HCT116 (cell line): Measurements from ENCODE around the gene CYP4A22. TPM values are rescaled to one million over a fixed set of nuclear protein-coding genes. Genes with fewer than 3 reads are reported as not detected.
"Not testable (repeated sequence)": the region's sequence is repeated elsewhere in the genome, so short reads cannot be mapped to it uniquely, and the experiment has no call there.

Experiments
- ATAC-seq: fragments of 200-7000 bp; cut with Tn5 transposase; 2 replicates; pipeline ENCODE4 v1.9.1; 2020; ENCODE audit warnings: mild to moderate bottlenecking, moderate library complexity
- BruUV-seq: library from RNA; stranded (reverse); fragments of 400-500 nt; replicated peaks from 2 replicates; lab custom pipeline; 2021; lab: Mats Ljungman, UMichigan
- CTCF ChIA-PET: fragments of 300-600 bp; sonication (Branson Sonifier 250); formaldehyde crosslinking; loops from one replicate; lab custom pipeline; 2021; ENCODE audit warnings: antibody characterized with exemption; lab: Charles Lee
- POLR2A ChIA-PET: fragments of 300-600, 350-600 bp; sonication (Branson Sonifier 250); formaldehyde crosslinking; loops from one replicate; lab custom pipeline; 2021; ENCODE audit warnings: antibody characterized with exemption; lab: Charles Lee
- RAD21 ChIA-PET, 2 experiments: fragments of 300-600 bp; sonication (Branson Sonifier 250); formaldehyde crosslinking; loops; one replicate each; lab custom pipeline; 2023; ENCODE audit warnings: low total read pairs in 2 of 2; ENCODE audit not compliant: uncharacterized antibody in 2 of 2, unreplicated experiment in 2 of 2, low non-redundant PET in 1 of 2; lab: Charles Lee
- DNase-seq: peaks from one replicate; pipeline ENCODE4 v3.0.0-alpha.2; 2010; ENCODE audit warnings: low read depth, low spot score
- H2AFZ ChIP-seq: fragments of 200-600 bp; shearing (Covaris generic), sonication (generic); 2 replicates; pipeline ENCODE4 v1.6.1; 2017; ENCODE audit warnings: low read depth, mixed run types, mixed read lengths, antibody characterized with exemption, low read length; ENCODE audit not compliant: poor library complexity, severe bottlenecking
- H3K27ac ChIP-seq: 2 replicates; pipeline ENCODE4 v1.5.1; 2012; ENCODE audit warnings: low read depth, low read length
- H3K27me3 ChIP-seq: fragments of 200-600 bp; sonication (generic); 2 replicates; pipeline ENCODE4 v1.6.1; 2016; ENCODE audit warnings: mixed run types, low read length, mixed read lengths; ENCODE audit not compliant: insufficient read depth
- H3K36me3 ChIP-seq, 2 experiments: fragments of 200-500 bp in 1 of 2; fragments of 200-600 bp in 1 of 2; sonication (Bioruptor generic) in 1 of 2; sonication (generic) in 1 of 2; 2 replicates each; pipeline versions ENCODE4 v1.5.1 to v1.6.1; 2014 to 2016; ENCODE audit warnings: low read length in 2 of 2, inconsistent platforms in 1 of 2, mixed read lengths in 1 of 2, mixed run types in 1 of 2; ENCODE audit not compliant: insufficient read depth in 2 of 2, control insufficient read depth in 1 of 2
- H3K4me1 ChIP-seq, 2 experiments: fragments of 200-600 bp in 1 of 2; sonication (generic) in 1 of 2; 2 replicates each; pipeline versions ENCODE4 v1.5.1 to v1.6.1; 2012 to 2017; ENCODE audit warnings: low read length in 2 of 2, inconsistent platforms in 1 of 2, mild to moderate bottlenecking in 1 of 2, mixed read lengths in 1 of 2, mixed run types in 1 of 2, moderate library complexity in 1 of 2; ENCODE audit not compliant: insufficient read depth in 2 of 2, control insufficient read depth in 1 of 2
- H3K4me2 ChIP-seq: fragments of 200-600 bp; sonication (generic); 2 replicates; pipeline ENCODE4 v1.6.1; 2017; ENCODE audit warnings: mixed run types, low read length, mixed read lengths
- H3K4me3 ChIP-seq, 2 experiments: fragments of 200-600 bp in 1 of 2; sonication (generic) in 1 of 2; replicated peaks in 1 of 2; 2 replicates each; pipeline ENCODE4 v1.5.1; 2011 to 2016; ENCODE audit warnings: low read length in 2 of 2, control low read depth in 1 of 2, low read depth in 1 of 2, mild to moderate bottlenecking in 1 of 2, mixed read lengths in 1 of 2, mixed run types in 1 of 2
- H3K79me2 ChIP-seq: fragments of 200-600 bp; sonication (generic); 2 replicates; pipeline ENCODE4 v1.6.1; 2017; ENCODE audit warnings: mild to moderate bottlenecking, mixed run types, low read length, moderate library complexity, mixed read lengths; ENCODE audit not compliant: insufficient read depth
- H3K9ac ChIP-seq: fragments of 200-600 bp; sonication (generic); 2 replicates; pipeline ENCODE4 v1.6.1; 2016; ENCODE audit warnings: low read length, mixed read lengths
- H3K9me2 ChIP-seq: fragments of 200-600 bp; sonication (generic), shearing (Covaris generic); 2 replicates; pipeline ENCODE4 v1.6.1; 2017; ENCODE audit warnings: mixed run types, mild to moderate bottlenecking, moderate library complexity; ENCODE audit not compliant: insufficient read depth
- H3K9me3 ChIP-seq, 2 experiments: fragments of 200-500 bp in 1 of 2; fragments of 200-600 bp in 1 of 2; sonication (Bioruptor generic) in 1 of 2; sonication (generic) in 1 of 2; 2 replicates each; pipeline ENCODE4 v1.6.1; 2014 to 2017; ENCODE audit warnings: low read length in 2 of 2, mixed read lengths in 2 of 2, inconsistent platforms in 1 of 2, low read depth in 1 of 2, mild to moderate bottlenecking in 1 of 2, mixed run types in 1 of 2, moderate library complexity in 1 of 2; ENCODE audit not compliant: control insufficient read depth in 1 of 2, insufficient read depth in 1 of 2
- H4K20me1 ChIP-seq: fragments of 200-600 bp; sonication (generic), shearing (Covaris generic); 2 replicates; pipeline ENCODE4 v1.6.1; 2017; ENCODE audit warnings: mixed run types, mild to moderate bottlenecking, moderate library complexity; ENCODE audit not compliant: insufficient read depth
- CTCF ChIP-seq, 3 experiments: fragments of 200-600 bp in 1 of 3; sonication (generic) in 1 of 3; IDR thresholded peaks in 2 of 3; conservative IDR thresholded peaks in 1 of 3; 2 replicates each; pipeline ENCODE4 v1.5.1; 2012 to 2017; ENCODE audit warnings: low read depth in 2 of 3, low read length in 2 of 3, antibody characterized with exemption in 1 of 3, borderline replicate concordance in 1 of 3, control low read depth in 1 of 3, mild to moderate bottlenecking in 1 of 3, mixed read lengths in 1 of 3, mixed run types in 1 of 3, moderate library complexity in 1 of 3; ENCODE audit not compliant: insufficient read depth in 1 of 3
- RAD21 ChIP-seq: IDR thresholded peaks from 2 replicates; pipeline ENCODE4 v1.6.1; 2012; ENCODE audit warnings: low read depth, mild to moderate bottlenecking
- intact Hi-C: fragments of 100-400 bp; cut with micrococcal nuclease; formaldehyde crosslinking; loops from 2 replicates; pipeline ENCODE4 v1.10.0; 2022
- total RNA-seq: library from RNA; stranded (reverse); gene quantifications from one replicate; pipeline ENCODE4 v1.2.1, GENCODE V29; 2021; ENCODE audit not compliant: unreplicated experiment

CYP4A22 gene
- total RNA-seq, 1 experiment from 2014 or later = not detected

GRCh38 chr1:47143654-47144053 lies 6.4 kb downstream of the CYP4A22 start:
- TF ChIP-seq RAD21 = peak; percentile 38; the same call in 1 of the 2 replicates
- peak in 2 of 3 experiments; percentile 53 to 61; a peak in 4 of 6 replicates for TF ChIP-seq CTCF (IDR thresholded peaks at IDR 0.05 in 2 of 3, conservative IDR thresholded peaks at IDR 0.05 in 1 of 3; ENCODE audit: borderline replicate concordance in 1 of 3, insufficient read depth in 1 of 3, low read depth in 2 of 3, low read length in 2 of 3)
- TF ChIP-seq, all 23 proteins: peak for 2; not testable (repeated sequence) for 21
- H3K9me3 ChIP-seq, H3K79me2 ChIP-seq, H3K27me3 ChIP-seq, POLR2A ChIA-PET, H4K20me1 ChIP-seq, RAD21 ChIA-PET, BruUV-seq, DNase-seq, H3K9me2 ChIP-seq, H2AFZ ChIP-seq, H3K36me3 ChIP-seq, H3K4me2 ChIP-seq, H3K9ac ChIP-seq, H3K4me1 ChIP-seq, H3K27ac ChIP-seq, CTCF ChIA-PET, intact Hi-C loops, H3K4me3 ChIP-seq: not testable (repeated sequence)
- ATAC-seq = peak; percentile 85

- H3K9me3 ChIP-seq, H3K9me2 ChIP-seq, ATAC-seq, H2AFZ ChIP-seq, RAD21 ChIA-PET, CTCF ChIA-PET, H3K27ac ChIP-seq, H3K36me3 ChIP-seq, H3K9ac ChIP-seq, H3K4me2 ChIP-seq, DNase-seq, intact Hi-C loops, H3K4me3 ChIP-seq, BruUV-seq, H3K79me2 ChIP-seq, POLR2A ChIA-PET, H3K4me1 ChIP-seq, H4K20me1 ChIP-seq, H3K27me3 ChIP-seq: not testable (repeated sequence)
Observed at GRCh38 chr1:47146495-47146894, 9.3 kb downstream of the CYP4A22 start.
